ENCODE measurements around the gene CFL1.
A peak's percentile ranks its signal among the peaks of the same experiment; 100 is the strongest.

DNA sequence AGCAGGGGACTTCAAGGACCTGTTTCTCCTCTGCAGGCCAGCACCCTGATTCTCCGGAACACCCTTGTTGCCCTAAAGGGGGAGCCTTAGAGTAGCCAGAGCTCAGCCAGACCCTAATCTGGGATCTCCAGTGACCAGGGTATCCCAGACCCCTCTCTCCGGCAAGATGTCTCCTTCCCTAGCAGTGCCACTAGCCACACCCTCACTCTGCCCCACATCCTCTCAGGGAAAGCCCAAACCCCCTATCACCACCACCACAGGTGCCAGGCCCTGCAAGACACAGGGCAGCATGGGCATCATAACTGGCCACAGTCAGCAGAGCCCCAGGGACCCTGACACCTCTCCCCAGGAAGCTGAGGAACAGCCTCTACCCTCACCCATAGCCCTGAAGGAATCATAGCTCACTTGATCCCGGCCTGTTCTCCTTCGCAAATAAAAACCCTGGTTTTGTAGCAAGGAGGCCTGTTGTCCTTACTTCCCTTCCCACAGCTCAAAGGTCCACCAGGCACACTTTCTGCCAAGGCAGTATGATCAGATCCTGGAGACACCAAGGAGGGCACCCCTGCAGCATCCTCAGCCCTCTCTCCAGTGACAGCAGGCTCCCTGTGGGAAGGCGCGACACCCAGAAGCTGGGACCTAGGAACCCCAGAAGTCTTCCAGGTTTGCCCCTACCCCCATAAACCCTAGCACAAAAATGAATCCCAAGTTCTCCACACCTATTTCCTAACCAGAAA, 4.6 kb downstream of the CFL1 start:
- TF ChIP-seq CTCF (IDR thresholded peaks at IDR 0.05) (peak; percentile 55), POLR2AphosphoS5 (IDR thresholded peaks at IDR 0.05; ENCODE audit: low read depth, low read length) (peak; percentile 79; the same call in 1 of the 2 replicates), TCF7L2 (IDR thresholded peaks at IDR 0.05; ENCODE audit: low read depth, low read length) (no peak), SIN3A (IDR thresholded peaks at IDR 0.05; ENCODE audit: borderline replicate concordance, insufficient read depth, low read depth, low read length) (peak; percentile 39; the same call in 1 of the 2 replicates)

Measured in Panc1 (cell line).